GM20000 (cell line): ENCODE results near the gene CCP110.
"Not testable (repeated sequence)": the region's sequence is repeated elsewhere in the genome, so short reads cannot be mapped to it uniquely, and the experiment has no call there.

ENCODE experiments used
- DNase-seq: peaks from one replicate; pipeline ENCODE4 v3.0.0; 2012; ENCODE audit warnings: low spot score
- TF ChIP-seq, protein P1 (sequence below): IDR thresholded peaks from 2 replicates; pipeline ENCODE4 v1.5.1; 2012; ENCODE audit warnings: mild to moderate bottlenecking, control low read depth; ENCODE audit errors: extremely low read depth, missing control alignments

The CCP110 gene

GRCh38 chr16:19525385-19525723, 1.6 kb downstream of the CCP110 start:
- TF ChIP-seq, protein P1, sequence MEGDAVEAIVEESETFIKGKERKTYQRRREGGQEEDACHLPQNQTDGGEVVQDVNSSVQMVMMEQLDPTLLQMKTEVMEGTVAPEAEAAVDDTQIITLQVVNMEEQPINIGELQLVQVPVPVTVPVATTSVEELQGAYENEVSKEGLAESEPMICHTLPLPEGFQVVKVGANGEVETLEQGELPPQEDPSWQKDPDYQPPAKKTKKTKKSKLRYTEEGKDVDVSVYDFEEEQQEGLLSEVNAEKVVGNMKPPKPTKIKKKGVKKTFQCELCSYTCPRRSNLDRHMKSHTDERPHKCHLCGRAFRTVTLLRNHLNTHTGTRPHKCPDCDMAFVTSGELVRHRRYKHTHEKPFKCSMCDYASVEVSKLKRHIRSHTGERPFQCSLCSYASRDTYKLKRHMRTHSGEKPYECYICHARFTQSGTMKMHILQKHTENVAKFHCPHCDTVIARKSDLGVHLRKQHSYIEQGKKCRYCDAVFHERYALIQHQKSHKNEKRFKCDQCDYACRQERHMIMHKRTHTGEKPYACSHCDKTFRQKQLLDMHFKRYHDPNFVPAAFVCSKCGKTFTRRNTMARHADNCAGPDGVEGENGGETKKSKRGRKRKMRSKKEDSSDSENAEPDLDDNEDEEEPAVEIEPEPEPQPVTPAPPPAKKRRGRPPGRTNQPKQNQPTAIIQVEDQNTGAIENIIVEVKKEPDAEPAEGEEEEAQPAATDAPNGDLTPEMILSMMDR: no peak
- no peak for DNase-seq

DNA sequence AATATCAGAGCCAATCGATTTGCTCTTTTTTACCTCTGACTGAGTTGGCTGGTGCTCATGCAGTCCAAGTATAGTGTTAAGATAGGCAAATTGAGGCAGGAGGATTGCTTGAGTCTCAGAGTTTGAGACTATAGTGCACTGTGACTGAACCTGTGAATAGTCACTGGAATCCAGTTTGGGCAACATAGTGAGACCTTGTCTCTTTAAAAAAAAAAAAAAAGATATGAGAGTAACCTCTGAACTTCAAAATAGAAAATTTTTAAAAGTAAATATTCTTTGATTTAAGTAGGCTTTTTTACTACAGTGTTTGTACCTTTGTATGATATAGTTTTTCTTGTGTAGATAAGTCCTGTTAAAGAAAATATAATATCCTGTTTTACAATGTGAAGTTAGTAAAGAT, 3.4 kb downstream of the CCP110 start:
- TF ChIP-seq, protein P1: no peak
- no peak for DNase-seq

- DNase-seq: no peak
- TF ChIP-seq, protein P1: no peak
These were observed 4.9 kb downstream of the CCP110 start for GRCh38 chr16:19528666-19529065.

DNA sequence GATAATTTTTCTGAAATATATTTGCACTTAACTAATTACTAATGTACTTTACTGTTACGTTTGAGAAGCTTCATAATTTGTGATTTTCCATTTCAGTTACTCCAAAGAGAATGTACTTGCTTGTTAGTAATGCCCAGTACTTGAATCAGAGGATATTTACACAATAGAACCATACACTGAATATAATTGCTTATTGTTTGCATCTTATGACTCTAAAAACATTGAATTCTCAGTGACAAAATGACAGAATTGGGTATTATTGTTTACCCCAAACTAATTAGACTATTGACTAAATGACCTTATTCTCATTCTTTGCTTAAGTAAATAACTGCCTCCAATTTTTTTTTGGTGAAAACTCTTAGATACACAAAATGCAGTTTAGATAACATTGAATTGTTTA, 8.9 kb downstream of the CCP110 start:
- no peak for DNase-seq
- TF ChIP-seq, protein P1: no peak

DNA sequence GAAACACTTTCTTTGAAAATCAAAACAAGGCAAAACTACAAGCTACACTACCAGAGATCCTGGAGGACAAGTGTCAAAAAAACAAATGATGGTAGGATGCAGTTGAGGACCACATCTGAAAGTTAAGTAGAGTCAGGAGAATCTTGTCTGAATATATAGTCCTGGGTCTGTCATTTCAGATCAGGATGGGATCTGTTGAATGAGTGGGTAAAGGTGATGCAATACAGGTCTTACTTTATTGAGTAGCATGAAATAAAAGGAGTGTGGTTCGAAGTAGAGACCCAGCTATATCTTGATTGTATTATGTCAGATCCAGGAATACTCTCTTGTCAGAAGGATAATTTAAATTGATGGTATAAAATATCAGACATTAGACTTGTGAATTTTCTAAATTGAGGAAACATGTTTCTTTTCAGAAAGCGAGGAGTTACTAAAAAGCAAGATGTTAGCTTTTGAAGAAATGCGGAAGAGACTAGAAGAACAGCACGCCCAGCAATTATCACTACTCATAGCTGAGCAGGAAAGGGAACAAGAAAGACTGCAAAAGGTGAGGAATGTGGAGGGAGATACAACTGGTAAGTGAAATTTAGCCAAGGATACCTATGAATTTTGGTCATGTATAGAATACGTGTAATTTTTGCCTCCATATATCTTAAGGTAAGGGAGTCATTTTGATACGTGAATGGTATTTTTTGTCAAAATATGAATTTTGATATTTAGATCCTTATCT, 16.7 kb downstream of the CCP110 start:
- TF ChIP-seq, protein P1: no peak
- DNase-seq: no peak

GRCh38 chr16:19542138-19542821, 18.5 kb downstream of the CCP110 start:
- no peak for DNase-seq
- TF ChIP-seq, protein P1: no peak

DNA sequence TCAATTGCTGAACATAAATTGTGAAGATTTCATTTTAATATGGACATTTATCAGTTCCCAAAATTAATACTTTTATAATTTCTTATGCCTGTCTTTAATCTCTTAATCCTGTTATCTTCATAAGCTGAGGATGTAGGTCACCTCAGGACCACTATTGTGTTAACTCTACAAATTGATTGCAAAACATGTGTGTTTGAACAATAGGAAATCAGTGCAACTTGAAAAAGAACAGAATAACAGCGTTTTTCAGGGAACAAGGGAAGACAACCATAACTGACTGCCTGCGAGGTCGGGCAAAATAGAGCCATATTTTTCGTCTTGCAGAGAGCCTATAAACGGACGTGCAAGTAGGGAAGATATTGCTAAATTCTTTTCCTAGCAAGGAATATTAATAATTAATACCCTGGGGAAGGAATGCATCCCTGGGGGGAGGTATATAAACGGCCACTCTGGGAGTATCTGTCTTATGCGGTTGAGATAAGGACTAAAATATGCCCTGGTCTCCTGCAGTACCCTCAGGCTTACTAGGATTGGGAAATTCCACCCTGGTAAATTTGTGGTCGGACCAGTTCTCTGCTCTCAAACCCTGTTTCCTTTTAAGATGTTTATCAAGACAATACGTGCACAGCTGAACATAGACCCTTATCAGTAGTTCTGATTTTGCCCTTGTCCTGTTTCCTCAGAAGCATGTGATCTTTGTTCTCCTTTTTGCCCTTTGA, 19.7 kb downstream of the CCP110 start:
- not testable (repeated sequence) for DNase-seq
